Breast epithelium (tissue), 3 donors: ENCODE measurements around the gene LILRB2.
"Not testable (repeated sequence)": the region's sequence is repeated elsewhere in the genome, so short reads cannot be mapped to it uniquely, and the experiment has no call there.

ENCODE experiments used
- CTCF ChIP-seq, 3 donors: fragments of 450-650 bp; IDR thresholded peaks; one replicate each; pipeline ENCODE4 v1.5.1; 2016 to 2017; ENCODE audit warnings: antibody characterized with exemption in 3 of 3, mild to moderate bottlenecking in 3 of 3, moderate library complexity in 3 of 3
- POLR2A ChIP-seq: fragments of 450-650 bp; IDR thresholded peaks from one replicate; pipeline ENCODE4 v1.6.1; 2016; ENCODE audit warnings: antibody characterized with exemption, mild to moderate bottlenecking, moderate library complexity
- POLR2AphosphoS5 ChIP-seq, 3 donors: sonication (generic); formaldehyde crosslinking; IDR thresholded peaks; one replicate each; pipeline ENCODE4 v1.6.1; 2017; ENCODE audit warnings: antibody characterized with exemption in 3 of 3

GRCh38 chr19:54285427-54286056 is 4.6 kb upstream of the LILRB2 start:
- TF ChIP-seq CTCF (IDR thresholded peaks at IDR 0.05); POLR2A; POLR2AphosphoS5 (IDR thresholded peaks at IDR 0.05): not testable (repeated sequence)
